IMR-90 (cell line): ENCODE measurements around the gene CRACDL.

Experiments
- CEBPB ChIP-seq: IDR thresholded peaks from 2 replicates; pipeline ENCODE4 v1.6.1; 2012; ENCODE audit warnings: low read depth, low read length, improper control_type of control experiment
- CTCF ChIP-seq: conservative IDR thresholded peaks from 2 replicates; pipeline ENCODE4 v1.5.1; 2012; ENCODE audit warnings: mild to moderate bottlenecking, low read depth, low read length, improper control_type of control experiment
- FOS ChIP-seq: fragments of 150-350 bp; IDR thresholded peaks from 2 replicates; pipeline ENCODE4 v1.6.1; 2016; ENCODE audit warnings: low read depth, low read length
- TF ChIP-seq, protein P1 (sequence below): fragments of 150-350 bp; IDR thresholded peaks from 2 replicates; pipeline ENCODE4 v1.6.1; 2016; ENCODE audit warnings: low read depth, mild to moderate bottlenecking, low read length, moderate library complexity, borderline replicate concordance

- TF ChIP-seq CTCF = no peak
- TF ChIP-seq FOS = no peak
- no peak for TF ChIP-seq CEBPB
- TF ChIP-seq, protein P1, sequence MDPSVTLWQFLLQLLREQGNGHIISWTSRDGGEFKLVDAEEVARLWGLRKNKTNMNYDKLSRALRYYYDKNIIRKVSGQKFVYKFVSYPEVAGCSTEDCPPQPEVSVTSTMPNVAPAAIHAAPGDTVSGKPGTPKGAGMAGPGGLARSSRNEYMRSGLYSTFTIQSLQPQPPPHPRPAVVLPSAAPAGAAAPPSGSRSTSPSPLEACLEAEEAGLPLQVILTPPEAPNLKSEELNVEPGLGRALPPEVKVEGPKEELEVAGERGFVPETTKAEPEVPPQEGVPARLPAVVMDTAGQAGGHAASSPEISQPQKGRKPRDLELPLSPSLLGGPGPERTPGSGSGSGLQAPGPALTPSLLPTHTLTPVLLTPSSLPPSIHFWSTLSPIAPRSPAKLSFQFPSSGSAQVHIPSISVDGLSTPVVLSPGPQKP = no peak
These were observed 111.0 kb downstream of the CRACDL start for GRCh38 chr2:98825020-98825350.
